ENCODE results near the gene KPNB1.

- TF ChIP-seq CTCF (conservative IDR thresholded peaks at IDR 0.05; ENCODE audit: low read depth, low read length), result no peak
- TF ChIP-seq POLR2A (IDR thresholded peaks at IDR 0.05; ENCODE audit: low read depth, low read length), result no peak
- TF ChIP-seq SMC3 (IDR thresholded peaks at IDR 0.05; ENCODE audit: low read depth, low read length), result no peak
- TF ChIP-seq FOS (IDR thresholded peaks at IDR 0.05; ENCODE audit: low read depth, low read length), result no peak
- TF ChIP-seq RAD21 (IDR thresholded peaks at IDR 0.05; ENCODE audit: low read length), result no peak
These were observed 8.5 kb upstream of the KPNB1 start for GRCh38 chr17:47641202-47641601.

All from IMR-90 (cell line).